HG03103 (cell line): ENCODE measurements around the gene MATN3.

Experiments
- ATAC-seq: cut with Tn5 transposase; IDR thresholded peaks from one replicate; pipeline ENCODE4 v1.9.1; 2021; ENCODE audit warnings: low read depth; ENCODE audit not compliant: unreplicated experiment

Gene MATN3

DNA sequence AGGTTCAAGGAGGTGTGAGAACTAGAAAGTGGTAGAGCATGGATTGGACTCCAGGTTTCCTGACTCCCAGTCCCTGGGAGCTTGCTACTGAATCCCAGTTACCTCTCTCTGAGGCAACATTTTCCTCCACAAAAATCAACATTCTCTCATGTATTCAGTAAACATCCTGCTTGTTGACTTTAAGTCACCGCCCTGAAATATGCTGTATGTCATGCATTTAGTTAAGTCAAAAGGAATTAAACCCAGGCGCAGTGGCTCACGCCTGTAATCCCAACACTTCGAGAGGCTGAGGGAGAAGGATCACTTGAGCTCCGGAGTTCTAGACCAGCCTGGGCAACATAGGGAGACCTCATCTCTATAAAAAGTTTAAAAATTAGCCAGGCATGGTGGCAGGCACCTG, 3.8 kb downstream of the MATN3 start:
- ATAC-seq: no peak

DNA sequence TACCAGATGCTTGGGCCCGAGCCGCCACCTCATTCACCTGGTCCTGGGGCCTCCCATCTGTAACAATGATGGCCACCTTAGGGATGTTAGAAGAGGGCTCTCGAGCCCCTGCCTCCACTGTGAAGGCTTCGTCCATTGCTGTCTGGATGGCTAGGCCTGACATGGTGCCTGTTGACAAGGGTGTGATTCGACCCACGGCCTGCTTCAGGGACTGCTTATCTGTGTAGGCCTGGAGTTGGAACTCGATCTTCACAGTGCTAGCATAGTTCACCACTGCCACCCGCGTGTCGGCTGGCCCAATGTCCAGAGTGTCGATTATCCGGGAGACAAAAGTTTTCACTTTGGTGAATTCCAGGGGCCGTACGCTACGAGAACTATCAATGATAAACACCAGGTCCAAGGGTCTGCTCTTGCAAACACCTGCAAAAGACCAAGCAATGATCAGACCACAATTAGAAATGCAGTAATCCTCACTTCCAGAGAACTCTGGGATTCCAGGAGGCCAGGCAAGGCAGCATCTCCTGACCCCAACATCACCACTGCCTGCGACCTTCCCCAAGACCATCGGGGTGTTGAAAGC, 6.5 kb downstream of the MATN3 start:
- ATAC-seq: no peak

DNA sequence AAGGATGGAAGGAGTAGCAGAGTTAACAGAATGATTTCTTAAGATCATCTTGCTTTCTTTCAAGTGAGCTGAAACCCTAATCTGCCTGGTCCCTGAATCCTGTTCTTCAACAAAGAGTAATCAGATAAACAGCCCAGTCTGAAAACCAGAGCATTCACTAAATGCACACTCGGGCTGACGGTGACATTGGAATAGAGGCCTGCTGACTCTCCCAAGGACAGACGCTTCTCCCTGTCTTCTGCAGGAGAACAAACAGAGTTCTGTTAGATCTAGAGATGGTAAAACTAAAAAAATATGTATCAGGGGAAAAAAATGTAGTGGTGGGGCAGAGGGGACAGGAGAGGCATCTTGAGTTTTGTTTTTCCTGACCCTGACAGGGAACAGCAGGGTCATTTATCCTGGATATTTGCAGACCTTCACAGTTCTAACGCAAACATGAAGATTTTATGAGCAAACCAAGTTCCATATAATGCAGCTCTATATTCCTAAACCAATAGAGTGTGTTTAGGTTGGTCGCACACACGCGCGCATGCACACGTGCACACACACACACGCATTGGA, 7.3 kb downstream of the MATN3 start:
- no peak for ATAC-seq

DNA sequence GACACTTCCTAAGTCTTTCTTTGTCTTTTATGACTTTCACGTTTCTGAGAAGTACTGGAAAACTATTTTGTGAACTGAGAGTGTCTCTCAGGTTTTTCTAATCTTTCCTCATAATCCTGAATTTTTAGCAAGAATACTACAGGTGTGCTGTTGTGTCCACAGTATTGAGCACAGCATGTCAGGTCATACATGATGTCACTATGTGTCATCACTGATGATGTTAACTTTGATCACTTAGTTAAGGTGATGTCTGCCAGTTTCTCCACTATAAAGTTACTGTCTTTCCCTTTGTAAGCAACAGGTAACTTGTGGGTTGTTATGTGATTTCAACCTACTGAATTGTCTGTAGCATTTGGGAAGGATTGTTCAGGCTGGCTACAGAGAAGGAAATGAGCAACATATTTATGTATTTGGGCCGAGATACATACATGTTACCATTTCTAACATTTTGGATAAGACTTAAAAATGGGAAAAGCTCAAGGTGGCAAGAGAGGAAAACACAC, 11.1 kb downstream of the MATN3 start:
- ATAC-seq: no peak

DNA sequence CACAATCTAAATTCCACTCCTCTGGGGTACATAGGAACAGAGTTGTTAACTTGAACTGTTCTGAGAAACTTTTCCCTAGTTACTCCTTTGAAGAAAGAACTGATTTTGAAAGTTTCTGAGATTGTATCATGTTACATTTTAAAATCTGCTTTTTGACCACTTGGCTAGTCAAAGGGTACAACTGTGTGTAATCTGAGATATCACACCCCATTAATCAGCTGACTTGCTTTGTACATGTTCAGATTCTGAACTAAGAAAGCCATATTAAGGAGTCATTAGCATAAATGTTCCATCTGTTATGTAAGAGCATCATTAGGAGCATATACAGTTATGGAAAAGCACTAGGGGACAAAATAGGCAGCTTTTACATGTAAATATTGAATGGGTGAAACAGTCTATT, 18.7 kb downstream of the MATN3 start:
- no peak for ATAC-seq

DNA sequence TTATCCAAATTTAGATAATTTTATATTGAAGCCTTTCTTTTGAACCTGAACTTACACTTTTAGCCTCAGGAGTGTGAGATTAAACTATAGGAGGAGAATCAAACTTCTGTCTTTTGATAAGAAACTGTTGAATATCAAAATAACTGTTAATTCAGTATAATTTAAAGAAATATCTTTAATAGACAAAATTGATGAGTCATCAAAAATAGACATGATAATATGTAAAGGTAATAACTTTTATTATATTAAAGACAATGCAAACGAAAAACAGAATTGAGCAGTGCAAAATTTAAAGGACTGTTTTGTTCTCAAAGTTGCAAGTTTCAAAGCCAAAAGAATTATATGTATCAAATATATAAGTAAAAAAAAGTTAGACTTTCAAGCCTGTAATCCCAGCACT, 20.6 kb downstream of the MATN3 start:
- ATAC-seq: no peak

DNA sequence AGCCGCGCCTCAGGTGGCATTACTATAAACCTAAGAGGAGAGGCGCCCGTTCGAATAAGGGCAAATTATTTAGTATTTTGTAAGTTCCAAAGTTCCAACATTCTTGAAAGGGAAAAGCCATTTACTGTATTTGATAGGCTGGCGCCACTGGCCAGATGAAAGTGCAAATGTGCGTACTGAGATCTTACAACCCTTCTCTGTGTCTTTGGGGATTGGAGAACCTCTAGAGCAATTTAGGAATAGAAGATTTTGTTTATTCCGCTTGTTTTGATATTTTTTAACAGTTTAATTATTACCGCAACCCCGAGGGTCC, 22.1 kb downstream of the MATN3 start:
- ATAC-seq: no peak

DNA sequence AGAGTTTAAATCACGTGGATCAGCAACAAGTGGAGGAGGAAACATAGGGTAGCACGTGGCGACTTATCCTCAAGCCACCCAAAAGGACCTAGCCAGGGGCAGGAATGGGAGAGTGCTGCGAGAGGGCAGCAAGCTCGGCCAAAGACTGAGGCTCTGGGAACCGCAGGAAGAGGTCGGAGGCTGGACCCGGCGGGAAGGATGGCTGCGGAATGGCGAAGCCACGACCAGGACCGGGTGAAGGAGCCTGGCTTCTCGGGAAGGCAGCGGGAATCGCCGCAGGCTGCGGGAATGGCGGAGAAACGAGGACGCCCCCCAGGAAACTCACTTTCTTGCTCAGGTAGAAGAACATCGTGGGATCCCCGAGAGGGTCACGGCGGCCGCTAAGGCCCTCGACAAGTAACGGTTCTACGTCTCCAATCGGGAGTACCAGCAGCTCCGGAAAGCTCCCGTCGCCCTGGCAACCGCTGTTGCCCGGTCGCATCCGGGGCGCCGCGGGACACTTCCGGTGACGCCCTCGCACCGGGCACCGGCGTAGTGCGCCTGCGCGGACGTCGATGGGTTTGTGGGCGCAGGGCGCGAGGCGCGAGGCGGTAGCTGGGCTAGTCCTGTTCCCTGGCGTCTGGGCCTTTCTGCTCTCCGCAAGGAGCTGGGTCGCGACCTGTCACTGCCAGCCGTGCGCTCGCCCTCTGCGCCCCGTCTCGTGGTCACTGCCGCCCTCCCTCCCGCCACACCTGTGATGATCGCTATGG, 22.6 kb downstream of the MATN3 start, which contains the start of gene WDR35:
TSS of gene WDR35 (minus strand) at position 439 of the 749 bp plus-strand sequence. CDS start at position 349, 90 bp downstream.
- ATAC-seq: peak; percentile 91

DNA sequence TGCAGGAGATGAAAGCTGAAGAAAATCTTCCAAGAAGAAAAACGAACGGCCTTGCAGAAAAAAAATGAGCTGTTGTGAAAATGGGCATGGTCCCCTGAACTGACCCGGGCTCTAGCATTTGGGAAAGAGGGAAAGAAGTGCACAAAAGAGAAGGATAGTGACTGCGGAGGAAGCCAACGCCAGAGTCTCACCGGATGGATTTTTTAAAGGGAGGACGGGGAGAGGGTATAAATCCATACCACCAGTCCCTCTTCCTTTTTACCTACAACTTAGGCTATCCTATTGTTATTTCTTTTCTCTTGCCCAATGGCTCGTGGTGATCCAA, 23.2 kb downstream of the MATN3 start:
- no peak for ATAC-seq

DNA sequence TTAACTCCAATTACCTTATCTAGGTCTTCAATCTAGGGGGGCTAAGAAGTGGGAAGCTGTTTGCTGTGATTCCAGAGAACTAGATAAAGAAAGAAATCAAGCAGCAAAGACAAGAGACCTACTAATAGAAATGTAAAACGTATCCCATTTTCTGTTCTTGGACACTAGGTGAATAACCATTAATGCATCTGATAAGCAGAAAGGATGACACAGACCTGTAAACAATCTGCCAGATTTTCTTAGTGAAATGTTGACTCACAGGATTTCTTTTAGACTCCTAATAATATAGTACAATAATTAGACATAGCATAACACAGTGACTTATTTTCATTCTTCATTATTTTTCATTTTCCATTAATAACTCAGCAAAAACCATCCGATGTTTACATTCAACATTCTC, 23.9 kb downstream of the MATN3 start:
- ATAC-seq: no peak

DNA sequence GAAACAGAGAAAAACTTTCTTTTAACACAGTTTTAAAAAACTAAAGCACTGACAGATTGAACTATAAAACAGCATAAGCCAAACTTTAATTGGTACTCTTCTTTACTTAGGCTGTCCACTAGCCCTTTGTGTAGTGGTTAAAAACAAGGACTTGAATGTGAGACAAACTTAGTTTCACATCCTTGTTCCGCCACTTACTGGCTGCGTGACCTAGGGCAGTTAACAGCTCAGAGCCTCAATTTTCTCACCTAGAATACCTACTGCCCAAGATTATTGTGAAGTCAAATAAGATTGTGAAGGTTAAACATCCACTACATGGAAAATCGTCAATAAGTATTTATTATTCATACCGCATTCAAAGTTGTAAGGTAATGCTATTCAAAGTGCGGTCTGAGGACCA, 24.5 kb downstream of the MATN3 start:
- peak; percentile 63 for ATAC-seq

DNA sequence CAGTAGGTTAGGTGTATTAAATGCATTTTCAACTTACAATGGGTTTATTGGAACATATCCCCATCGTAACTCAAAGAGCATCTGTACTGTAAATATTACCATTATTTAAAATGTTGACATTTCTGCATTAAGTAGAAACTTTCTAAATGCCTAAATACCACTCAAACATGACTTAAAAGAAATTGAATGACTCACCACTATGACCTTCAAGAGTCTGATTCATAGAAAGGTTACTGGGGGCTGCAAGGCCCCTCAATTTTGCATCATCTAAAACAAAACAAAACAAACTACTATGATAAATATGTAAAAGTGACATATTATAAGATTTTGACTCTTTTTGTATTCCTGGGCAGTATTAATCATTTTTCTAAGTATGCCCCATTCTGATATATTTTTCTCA, 30.2 kb downstream of the MATN3 start:
- no peak for ATAC-seq

DNA sequence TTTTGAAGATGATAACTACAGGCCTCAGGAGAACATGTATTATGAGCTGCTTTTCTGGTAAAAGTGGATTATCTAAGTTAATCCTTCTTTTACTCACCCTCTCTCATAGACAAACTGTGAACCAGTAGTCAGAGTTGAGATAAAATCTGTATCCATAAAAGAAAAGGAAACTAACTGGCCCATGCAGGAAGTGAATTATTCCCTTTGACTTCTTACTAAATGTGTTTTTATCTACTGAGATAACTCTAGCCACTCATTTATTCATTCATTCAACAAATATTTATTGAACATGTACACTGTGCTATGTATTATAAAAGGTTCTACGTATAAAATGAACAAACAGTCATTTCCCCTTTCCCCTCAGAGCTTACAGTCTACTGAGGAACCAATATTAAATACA, 32.5 kb downstream of the MATN3 start:
- ATAC-seq: no peak

DNA sequence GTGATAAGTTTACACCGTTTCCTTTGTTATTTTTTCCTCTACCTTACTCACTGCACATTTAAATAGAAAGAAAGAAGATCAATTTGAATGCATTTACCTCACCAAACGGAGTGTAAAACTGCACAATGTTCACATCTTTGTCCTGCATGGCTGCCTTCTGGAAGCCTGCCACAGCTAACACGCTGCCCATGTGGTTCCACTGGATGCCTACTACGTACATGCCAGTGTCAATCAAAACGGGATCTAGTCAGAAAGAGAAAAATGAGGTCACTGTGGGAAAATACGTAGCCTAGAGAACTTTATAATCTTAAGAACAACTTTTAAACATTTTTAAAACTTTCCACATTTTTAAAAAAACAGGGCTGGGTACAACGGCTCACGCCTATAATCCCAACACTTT, 39.0 kb downstream of the MATN3 start:
- ATAC-seq: no peak

DNA sequence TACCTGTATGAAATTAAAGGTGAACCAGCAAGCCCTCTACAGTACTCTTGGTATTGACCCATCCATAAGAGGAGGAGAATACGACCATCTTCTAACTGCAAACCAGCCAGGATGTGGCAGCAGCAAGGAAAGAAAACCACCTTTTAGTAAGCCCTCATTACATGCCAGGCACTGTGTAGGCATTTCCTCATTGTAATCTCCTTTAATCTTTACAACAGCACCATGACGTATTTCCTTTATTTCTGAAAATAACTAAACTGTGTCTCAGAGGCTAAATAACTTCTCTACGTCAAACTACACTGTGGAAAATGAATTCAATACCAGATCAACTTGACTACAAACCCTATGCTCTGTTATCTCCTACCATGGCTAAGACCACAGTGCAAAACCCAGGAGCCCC, 40.8 kb downstream of the MATN3 start:
- ATAC-seq: no peak

DNA sequence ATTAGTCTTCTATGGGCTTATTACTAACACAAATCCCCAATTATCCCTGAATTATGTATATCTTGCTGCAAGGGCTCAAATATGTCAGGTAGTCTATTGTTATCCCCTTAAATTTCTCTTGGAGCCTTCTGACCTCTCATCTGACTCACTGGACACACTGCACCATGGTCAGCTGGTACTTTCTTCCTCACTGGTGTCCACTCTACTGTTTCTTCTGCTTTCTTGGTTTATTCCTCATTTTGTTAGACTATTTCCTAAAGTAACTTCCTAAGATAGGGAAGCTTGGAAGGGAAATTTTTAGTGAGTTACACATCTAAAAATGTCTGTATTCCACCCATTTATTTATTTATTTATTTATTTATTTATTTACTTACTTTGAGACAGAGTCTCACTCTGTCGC, 49.1 kb downstream of the MATN3 start:
- no peak for ATAC-seq

DNA sequence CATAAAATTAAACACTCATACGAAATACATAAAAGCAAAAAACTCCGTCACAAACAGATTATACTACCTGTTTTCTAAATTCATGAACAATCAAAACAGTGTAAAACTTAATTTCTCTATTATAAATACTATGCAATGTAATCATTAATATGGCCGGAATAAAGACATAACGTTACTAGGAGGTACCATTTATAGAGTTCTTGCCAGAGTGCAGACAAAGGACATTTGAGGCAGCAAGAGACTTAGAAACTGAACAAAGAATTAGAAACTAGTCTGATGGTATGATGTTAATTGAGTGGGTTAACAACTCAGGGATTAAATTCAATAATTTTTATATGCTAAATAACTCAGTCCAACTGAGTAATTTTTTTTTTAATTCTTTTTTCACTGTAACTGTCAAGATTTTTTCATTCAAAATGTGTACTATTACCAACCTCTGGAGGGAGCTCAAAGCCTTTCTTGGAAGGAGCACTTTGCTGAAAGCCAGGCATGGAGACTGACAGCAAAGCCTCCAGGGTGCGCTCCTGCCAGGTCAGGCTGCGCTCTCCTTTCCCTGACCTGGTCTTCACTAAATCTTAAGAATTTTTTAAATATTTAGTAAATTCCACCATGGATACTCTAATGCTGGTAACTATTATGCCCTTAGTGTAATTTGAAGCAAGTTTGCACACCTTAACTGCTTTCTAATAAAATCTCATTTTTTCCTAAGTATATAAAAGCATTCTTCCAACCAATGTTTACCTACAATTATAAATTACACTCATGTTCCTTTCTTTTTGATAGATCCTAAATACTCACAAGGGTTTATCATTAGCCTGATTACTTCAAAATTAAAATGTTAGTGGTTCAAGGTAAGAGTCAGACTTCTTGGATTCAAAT, 56.7 kb downstream of the MATN3 start:
- ATAC-seq: peak; percentile 96

DNA sequence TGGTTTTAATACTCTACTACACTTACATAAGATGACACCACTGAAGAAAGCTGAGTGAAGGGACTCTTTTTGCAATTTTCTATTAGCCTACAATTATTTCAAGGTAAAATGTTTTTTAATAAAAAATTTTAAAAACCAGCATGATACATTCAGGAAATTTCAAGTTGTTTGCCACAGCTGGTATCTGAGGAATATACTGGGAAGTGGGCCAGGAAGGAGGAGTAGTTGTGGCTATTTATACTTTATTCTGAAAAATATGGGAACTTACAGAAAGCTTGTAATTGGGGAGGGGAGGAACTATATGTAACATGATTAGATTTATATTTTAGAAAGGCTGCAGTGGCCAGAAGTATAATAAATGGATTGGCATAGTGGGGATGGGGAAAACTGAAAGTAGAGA, 63.4 kb downstream of the MATN3 start:
- ATAC-seq: no peak

DNA sequence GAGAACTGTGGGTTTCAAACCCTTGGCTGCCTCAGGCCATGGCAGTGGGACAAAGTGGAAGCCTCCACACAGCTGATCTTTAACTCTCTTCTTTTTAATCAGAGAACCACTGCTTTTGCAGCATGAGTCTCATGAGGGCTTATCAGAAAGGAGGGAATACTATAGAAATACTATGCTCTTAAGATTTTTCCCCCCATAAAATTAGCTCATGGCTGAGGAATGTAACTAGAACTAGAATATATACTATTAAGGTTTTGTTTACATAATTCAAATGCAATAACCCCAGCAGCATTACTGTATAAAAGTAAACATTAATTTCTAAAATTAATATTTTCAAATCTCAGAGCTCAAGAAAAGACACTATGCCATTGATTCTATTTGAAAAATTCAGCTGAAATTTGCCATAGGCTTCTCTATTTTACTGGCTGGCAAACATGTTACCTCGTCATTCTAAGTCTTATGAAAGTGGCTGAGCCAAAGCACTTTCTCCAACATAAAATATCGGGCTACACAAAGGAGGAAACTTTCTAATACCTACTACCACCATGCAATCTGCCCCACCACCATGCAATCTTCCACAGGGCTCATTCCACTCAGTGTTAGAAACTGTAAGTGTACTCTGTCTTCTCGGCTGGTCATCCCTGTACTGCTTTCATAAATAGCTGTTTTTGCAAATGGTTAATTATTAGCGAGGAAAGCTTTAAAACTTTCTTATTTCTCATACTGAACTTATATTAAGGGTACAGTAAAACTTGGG, 65.1 kb downstream of the MATN3 start:
- ATAC-seq: no peak

DNA sequence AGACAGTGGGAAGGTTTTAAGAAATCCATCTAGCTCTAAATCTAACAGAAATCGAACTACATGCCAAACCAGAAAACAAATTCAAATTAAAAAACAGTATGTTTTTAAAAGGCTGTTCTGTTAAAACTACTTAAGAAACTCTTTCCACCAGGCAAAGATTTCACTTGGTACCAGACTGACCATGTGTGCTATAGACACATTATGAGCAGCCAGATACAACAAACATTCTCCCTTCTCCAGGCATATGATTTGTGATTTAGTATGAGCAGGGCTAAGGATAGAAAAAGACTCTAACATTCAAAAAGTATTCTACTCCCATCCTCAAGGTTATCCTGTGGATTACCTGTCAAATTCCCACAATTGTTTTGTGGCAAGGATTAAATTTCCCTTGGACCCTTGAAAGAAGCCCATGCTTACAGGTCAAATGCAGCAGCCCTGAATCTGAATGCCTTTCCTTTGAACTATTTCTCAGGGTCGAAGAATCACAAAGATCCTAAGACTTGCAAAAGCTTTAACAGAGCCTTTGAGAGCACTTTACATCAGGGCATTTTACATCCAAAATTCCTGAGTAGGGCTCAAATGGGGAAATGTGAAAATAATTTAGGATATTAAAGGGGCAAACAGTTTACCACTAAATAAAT, 68.1 kb downstream of the MATN3 start:
- ATAC-seq: no peak
